Stimulated activated CD8-positive, alpha-beta memory T cell treated with anti-CD3 and anti-CD28 coated beads, Interleukin-15, amount 100 ng/mL, for 48 hours (primary cell): Measurements from ENCODE around the gene DGKZ.

Experiments
- DNase-seq, 2 donors: peaks; one replicate each; pipeline ENCODE4 v3.0.0-alpha.2; 2020; ENCODE audit warnings: low read depth in 2 of 2

The DGKZ gene

GRCh38 chr11:46345881-46346484 is 1.3 kb upstream of the DGKZ start:
- no peak for DNase-seq

DNA sequence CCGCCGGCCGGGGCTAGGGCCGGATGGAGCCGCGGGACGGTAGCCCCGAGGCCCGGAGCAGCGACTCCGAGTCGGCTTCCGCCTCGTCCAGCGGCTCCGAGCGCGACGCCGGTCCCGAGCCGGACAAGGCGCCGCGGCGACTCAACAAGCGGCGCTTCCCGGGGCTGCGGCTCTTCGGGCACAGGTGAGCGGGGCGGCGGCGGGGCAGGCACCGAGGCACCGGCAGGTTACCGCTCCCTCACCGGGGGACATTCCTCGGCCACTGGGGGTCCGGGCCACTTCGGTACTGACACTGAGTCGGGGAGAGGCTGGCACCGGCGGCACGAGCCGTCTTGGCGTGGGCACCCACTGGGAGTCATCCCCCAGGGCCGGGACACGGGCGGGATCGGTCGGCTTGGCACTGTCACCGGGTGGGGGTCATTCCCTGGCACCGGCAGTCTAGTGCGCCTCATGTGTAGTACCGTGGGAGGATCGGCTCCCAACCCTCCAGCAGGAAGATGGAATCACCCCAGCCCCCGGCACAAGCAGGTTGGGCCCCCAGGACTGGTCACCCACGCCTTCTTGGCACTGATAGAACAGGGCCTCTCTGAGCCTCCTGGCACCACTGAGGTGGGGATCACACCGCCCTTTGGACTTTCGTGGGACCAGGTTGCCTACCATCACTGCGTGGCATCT is 511 bp downstream of the DGKZ start:
- DNase-seq, result no peak

DNA sequence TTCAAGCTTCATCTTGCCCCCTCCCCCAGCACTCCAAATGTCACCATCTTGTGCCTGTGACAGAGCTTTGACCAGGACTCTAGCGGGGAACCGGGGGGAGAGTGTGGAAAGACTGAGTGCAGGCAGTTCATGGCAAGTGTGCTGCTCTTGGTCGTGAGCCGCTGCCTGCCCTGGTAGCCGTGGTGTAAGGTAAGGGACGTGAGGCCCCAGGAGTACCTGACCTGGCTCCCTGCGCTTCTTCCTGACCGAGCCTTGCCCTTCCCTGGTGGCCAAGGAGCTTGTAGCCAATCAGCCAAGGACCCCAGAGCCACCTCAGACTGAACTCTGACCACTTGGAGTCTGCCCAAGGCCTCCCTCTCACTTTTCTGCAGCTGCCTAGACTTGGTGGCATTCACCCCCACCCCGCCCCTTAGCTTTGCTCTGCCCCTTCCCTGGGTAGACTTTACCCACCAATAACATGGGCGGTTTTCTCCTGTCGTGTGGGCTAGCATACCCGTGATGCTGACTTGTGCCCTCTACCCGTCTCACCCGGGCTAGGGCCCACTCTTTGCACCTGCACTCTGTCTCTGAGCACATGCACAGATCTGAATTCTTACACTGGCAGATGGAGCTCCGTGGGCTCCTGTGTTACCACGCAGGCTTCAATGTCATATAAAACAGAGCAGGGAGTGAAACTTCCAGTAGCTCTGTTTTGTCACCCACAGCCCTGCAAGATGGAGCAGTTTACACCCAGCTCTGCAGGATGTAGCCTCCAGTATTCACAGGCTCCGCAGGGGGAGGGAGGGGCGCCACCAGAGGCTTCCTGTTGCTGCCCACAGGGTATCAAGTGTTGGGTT is 1.5 kb downstream of the DGKZ start:
- DNase-seq, result peak in 1 of 2 donors; percentile 69

DNA sequence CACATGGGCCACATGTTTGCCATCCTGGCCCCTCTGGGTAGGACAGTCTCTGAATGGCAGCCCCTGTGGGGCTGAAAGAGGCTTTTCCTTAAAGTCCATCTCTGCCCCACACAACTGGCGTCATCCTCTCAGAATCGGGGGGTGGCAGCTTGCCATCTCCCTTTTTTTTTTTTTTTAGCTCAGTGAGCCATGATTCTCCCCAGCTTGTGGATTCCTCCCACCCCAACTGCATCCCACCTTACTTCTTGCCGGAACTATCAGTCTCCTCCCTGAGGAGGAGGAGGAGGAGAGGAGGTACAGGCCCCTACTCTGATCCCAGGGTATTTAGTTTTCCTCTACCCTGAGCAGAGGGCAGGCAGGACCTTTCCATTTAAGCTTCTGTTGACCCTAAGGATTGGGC is 3.4 kb downstream of the DGKZ start:
- no peak for DNase-seq

DNA sequence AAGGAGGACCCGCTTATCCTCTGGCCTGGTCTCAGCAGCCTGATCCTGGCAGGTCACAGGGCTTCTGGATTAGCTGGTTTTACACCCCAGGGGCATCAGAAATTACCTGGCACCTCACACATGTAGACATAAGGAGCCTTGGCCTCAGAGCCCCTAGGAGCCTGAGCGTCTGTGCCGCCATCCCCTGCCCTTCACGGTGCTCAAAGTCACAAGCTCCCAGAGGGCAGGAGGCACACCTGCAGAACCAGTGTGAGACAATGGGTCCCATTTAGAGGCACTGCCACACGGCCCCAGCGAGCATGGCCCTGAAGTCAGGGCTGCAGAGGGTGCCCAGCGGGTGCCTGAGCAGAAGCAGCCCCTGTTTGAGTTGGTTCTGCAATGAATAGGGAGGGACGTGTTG is 3.9 kb downstream of the DGKZ start:
- no peak for DNase-seq

DNA sequence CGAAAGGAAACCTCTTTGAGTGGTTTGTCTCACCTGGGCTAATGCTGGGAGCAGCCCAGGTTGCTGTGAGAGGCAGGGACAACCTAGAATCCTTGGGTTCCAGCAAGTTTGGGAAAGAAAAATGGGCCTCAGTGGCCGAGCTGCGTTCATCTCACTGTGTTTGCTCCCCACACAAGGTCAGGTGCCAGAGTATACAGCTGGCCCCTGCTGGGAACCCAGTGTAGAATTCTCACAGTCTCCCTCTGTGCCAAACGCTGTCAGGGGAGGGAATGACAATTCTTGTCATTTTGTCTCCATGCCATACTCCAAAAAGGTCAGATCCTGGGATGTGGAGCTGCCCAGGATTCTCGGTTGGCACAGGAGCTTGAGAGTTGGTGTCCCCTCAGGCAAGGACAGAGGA is 4.3 kb downstream of the DGKZ start:
- DNase-seq, result no peak

GRCh38 chr11:46352063-46352841 is 5.0 kb downstream of the DGKZ start:
- peak; percentile 59 to 67 for DNase-seq

DNA sequence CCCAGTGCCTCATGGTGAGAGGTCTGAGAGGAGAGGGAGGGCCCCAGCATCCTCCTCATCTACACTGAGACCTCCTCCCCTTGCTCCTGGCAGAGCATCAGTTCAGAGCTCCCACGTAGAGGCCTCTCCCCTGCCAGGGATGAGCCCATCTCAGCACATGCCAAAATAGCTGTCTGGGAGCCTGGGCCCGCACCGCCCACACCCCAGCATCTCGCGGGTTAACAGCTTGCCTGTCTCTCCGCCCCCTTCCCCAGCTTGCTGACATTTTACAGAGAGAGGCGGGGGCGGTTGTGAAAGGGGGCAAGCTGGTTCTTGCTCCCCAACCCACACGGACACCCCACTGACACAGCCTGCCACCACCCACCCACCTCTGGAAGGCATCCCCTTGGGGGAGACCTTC is 6.4 kb downstream of the DGKZ start:
- peak; percentile 57 to 65 for DNase-seq

- DNase-seq, result no peak
These were observed 9.7 kb downstream of the DGKZ start for GRCh38 chr11:46356924-46357482.

DNA sequence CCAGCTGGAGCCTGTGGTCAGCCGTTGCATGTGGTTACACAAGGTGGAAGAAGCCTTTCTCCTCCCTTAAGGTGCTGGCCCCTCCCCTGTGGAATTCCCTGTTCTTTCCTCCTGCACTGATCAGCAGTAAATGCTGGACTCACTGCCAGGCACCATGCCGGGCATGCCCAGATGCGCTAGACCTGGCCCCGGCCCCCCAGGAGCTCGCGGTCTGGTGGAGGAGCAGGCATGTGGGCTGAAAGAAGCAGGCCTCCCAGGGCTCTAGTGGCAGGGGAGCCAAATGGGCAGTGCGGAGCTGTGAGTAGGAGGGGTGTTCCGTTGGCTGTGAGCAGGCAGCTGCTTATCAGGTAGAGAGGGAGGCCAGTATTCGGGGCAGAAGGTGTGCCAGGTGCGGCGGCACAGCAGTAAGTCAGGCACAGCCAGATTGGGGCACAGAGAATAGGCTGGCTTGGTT is 10.2 kb downstream of the DGKZ start:
- no peak for DNase-seq

DNA sequence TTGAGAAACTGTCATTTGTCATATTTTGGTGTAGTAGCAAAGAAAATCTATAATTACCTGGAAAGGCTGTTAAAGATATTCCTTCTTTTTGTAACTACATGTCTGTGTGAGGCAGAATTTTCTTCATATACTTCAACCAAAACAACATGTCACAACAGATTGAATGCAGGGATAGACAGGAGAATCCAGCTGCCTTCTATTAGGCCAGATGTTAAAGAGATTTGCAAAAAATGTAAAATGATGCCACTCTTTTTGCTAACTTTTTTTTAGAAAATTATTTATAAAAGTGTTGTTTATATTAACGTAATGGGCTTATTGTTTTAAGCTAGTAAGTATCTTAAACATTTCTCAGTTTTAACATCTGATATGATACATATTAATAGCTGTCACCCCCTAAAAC is 12.7 kb downstream of the DGKZ start:
- no peak for DNase-seq

GRCh38 chr11:46360878-46361277 is 13.6 kb downstream of the DGKZ start:
- no peak for DNase-seq

GRCh38 chr11:46361283-46362155 is 14.3 kb downstream of the DGKZ start:
- DNase-seq, result peak in 1 of 2 donors; percentile 53

DNA sequence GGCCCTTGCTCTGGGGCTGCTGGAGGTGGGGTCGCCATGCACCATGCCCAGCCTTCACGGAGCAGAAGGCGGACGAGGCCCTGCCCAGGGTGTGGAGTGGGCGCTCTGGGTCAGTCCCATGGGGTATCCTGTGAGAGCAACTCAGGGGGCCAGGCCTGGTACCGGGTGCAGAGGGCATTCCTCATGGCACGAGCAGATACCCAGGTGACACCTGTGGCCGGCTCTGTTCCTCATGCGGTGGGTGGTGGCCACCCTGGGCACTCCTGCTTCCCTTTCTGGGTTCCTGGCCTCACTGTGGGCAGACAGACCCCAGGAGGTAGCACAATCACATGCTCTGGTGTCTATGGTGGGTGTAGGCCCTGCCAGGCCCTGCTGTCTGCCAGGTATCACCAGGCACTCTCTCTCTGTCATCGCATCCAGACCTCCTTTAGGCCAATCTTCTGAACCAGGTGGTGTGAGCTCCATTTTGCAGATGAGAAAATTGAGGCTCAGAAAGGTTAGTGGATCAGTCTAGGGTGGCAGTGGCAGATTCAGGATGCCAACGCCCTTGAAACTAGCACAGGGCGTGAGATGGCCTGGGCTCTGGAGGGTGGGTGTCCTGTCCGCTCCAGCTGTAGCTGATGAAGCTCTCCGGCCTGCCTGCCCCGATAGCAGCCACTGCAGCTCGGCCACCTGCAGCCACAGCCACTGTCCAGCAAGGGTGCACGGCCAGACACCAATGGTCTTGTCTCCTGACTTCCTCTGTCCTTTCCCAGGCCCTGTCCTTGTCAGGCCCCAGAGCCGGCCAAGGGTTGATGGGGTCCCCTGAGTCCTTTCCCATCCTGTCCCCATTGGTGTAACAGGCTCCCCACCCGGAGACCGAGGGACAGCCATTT is 15.1 kb downstream of the DGKZ start:
- no peak for DNase-seq

- DNase-seq, result no peak
These were observed 15.8 kb downstream of the DGKZ start for GRCh38 chr11:46363031-46363407.

GRCh38 chr11:46363455-46364005 is 16.3 kb downstream of the DGKZ start:
- DNase-seq, result no peak

DNA sequence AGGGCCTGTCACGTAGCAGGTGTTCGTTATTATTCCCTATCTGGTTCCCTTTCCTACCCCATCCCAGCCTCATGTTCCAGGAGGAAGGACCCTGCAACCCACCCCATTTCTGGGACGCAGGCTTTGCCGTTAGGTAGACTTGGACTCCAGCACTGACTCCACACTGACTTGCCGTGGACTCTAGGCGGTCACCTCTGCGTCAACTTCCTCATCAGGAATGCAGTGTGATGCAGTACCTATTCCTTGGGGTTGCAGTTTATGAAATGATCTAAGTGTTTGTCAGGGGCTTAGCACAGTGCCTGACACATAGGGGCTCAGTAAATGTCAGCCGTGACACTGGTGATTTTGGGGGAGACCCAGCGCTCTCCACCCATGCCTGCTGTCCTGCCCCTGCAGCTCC is 16.8 kb downstream of the DGKZ start:
- DNase-seq, result no peak

DNA sequence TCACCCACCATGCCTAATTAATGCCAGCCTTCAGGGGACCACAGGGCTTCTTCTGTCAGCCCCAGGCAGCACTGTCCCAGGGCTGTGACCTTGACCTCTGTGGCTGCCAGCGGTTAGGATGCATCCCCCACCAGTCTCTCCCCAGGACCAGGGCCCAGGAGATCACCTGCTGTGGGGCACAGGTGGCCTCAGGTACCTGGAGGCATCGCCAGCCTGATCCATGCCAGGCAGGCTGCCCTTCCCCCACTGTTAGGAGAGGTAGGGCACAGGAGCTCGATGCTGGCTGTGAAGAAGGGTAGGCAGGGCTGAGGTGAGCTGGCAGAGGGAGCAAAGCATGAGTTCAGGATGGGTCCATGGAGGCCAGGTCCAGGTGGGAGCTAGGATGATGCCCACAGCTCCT is 17.5 kb downstream of the DGKZ start:
- no peak for DNase-seq

DNA sequence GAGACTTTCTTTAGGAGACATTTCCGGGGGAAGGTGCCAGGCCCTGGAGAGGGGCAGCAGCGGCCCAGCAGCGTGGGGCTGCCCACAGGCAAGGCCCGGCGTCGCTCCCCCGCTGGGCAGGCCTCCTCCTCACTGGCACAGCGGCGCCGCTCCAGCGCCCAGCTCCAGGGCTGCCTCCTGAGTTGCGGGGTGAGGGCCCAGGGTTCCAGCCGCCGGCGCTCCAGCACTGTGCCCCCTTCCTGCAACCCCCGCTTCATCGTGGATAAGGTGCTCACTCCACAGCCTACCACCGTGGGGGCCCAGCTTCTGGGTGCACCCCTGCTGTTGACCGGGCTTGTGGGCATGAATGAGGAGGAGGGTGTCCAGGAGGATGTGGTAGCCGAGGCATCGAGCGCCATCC is 19.0 kb downstream of the DGKZ start:
- no peak for DNase-seq
